Osteoblast (primary cell): ENCODE results near the gene AKAP10. TPM values are rescaled to one million over a fixed set of nuclear protein-coding genes. Genes with fewer than 3 reads are reported as not detected.

Experiments
- DNase-seq: peaks from one replicate; pipeline ENCODE4 v3.0.0; 2011; ENCODE audit warnings: low spot score, mixed read lengths; ENCODE audit not compliant: insufficient read length; ENCODE audit errors: missing footprints
- H2AFZ ChIP-seq: 2 replicates; pipeline ENCODE4 v1.6.0; 2011; ENCODE audit warnings: mild to moderate bottlenecking, low read length
- H3K27ac ChIP-seq: 2 replicates; pipeline ENCODE4 v1.5.1; 2011; ENCODE audit warnings: mild to moderate bottlenecking, low read depth, low read length, moderate library complexity
- H3K27me3 ChIP-seq: 2 replicates; pipeline ENCODE4 v1.6.0; 2012; ENCODE audit warnings: mild to moderate bottlenecking, control low read depth, inconsistent platforms, low read length, moderate library complexity; ENCODE audit not compliant: insufficient read depth
- H3K36me3 ChIP-seq: 2 replicates; pipeline ENCODE4 v1.5.1; 2011; ENCODE audit warnings: mild to moderate bottlenecking, low read length, control low read depth, moderate library complexity; ENCODE audit not compliant: insufficient read depth
- H3K4me1 ChIP-seq: 2 replicates; pipeline ENCODE4 v1.5.1; 2011; ENCODE audit warnings: mild to moderate bottlenecking, low read length, control low read depth, moderate library complexity; ENCODE audit not compliant: insufficient read depth
- H3K4me2 ChIP-seq: 2 replicates; pipeline ENCODE4 v1.6.0; 2011; ENCODE audit warnings: mild to moderate bottlenecking, low read length; ENCODE audit not compliant: insufficient read depth
- H3K4me3 ChIP-seq: fragments of 200-600 bp; sonication (generic); 3 replicates; pipeline ENCODE4 v1.5.1; 2012; ENCODE audit warnings: mild to moderate bottlenecking, low read length, inconsistent platforms; ENCODE audit not compliant: insufficient read depth
- H3K79me2 ChIP-seq: 2 replicates; pipeline ENCODE4 v1.6.0; 2012; ENCODE audit warnings: mild to moderate bottlenecking, low read length, control low read depth, inconsistent platforms; ENCODE audit not compliant: insufficient read depth
- H3K9me3 ChIP-seq: 2 replicates; pipeline ENCODE4 v1.5.1; 2011; ENCODE audit warnings: low read depth, low read length, control low read depth
- H4K20me1 ChIP-seq: 2 replicates; pipeline ENCODE4 v1.6.0; 2012; ENCODE audit warnings: mild to moderate bottlenecking, low read length, control low read depth; ENCODE audit not compliant: insufficient read depth
- CTCF ChIP-seq: IDR thresholded peaks from 2 replicates; pipeline ENCODE4 v1.5.1; 2011; ENCODE audit warnings: mild to moderate bottlenecking, low read depth, low read length, moderate library complexity; ENCODE audit errors: extremely low read depth
- total RNA-seq: library from RNA; depleted of rRNA; stranded (reverse); fragments of >200 nt; gene quantifications from 2 replicates; pipeline ENCODE4 v1.2.3, GENCODE V29; 2012

Gene AKAP10
- total RNA-seq, 1 donor = 27.5 TPM

- Histone ChIP-seq H3K79me2 (no peaks in the 10 kb centered on the region), H3K4me2 (no peak overlapping the region), H3K27me3 (no peaks in the 10 kb centered on the region), H3K27ac (no peak overlapping the region), H2AFZ (no peak overlapping the region), H3K4me1 (no peaks in the 10 kb centered on the region), H3K9me3 (no peaks in the 10 kb centered on the region), H4K20me1 (no peaks in the 10 kb centered on the region), H3K4me3 (no peak overlapping the region), H3K36me3 (no peaks in the 10 kb centered on the region)
- no peak for TF ChIP-seq CTCF
- DNase-seq = no peak
These were observed 94.0 kb downstream of the AKAP10 start for GRCh38 chr17:19883537-19884215.

DNA sequence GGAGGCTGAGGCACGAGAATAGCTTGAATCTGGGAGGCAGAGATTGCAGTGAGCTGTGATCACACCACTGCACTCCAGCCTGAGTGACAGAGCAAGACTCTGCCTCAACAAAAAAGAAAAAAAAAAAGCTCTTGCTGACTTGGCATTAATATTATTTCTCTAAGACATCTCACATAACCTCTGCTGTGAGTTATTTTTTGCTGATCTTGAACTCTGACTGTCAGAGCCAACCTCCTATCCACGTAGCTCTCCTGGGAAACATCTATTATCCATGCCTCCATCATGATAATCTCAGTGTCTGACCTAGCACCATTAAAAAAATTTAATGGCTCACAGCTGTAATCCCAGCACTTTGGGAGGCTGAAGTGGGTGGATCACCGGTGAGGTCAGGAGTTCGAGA is 97.2 kb downstream of the AKAP10 start:
- peak; percentile 65 for DNase-seq
- H3K9me3 ChIP-seq = no peaks in the 10 kb centered on the region
- no peak for TF ChIP-seq CTCF
- no peak overlapping the region for H3K4me2 ChIP-seq
- no peak overlapping the region for H3K4me3 ChIP-seq
- no peaks in the 10 kb centered on the region for H3K4me1 ChIP-seq
- no peak overlapping the region for H3K27ac ChIP-seq
- no peaks in the 10 kb centered on the region for H3K79me2 ChIP-seq
- no peak overlapping the region for H2AFZ ChIP-seq
- H3K27me3 ChIP-seq = peaks cover 11% of the 10 kb centered on the region
- no peaks in the 10 kb centered on the region for H4K20me1 ChIP-seq
- no peaks in the 10 kb centered on the region for H3K36me3 ChIP-seq

DNA sequence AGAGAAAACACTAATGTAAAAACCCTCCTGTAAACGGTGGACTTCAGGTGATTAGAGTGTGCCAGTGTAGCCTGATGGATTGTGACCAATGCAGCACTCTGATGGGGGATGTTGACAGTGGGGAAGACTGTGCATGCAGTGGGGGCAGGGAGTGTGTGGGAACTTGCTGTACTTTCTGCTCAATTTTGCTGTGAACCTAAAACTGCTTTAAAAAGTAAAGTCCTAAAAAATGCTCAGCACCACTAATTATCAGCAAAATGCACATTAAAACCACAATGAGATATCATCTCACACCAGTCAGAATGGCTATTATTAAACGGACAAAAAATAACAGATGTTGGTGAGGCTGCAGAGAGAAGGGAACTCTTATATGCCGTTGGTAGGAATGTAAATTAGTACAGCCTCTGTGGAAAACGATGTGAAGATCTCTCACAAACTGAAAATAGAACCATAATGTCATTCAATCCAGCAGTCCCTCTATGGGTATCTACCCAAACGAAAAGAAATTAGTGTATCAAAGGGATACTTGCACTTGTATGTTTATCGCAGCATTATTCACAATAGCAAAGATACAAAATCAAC is 100.2 kb downstream of the AKAP10 start:
- Histone ChIP-seq H3K4me1 (no peaks in the 10 kb centered on the region), H3K36me3 (no peaks in the 10 kb centered on the region), H2AFZ (no peak overlapping the region), H3K79me2 (no peaks in the 10 kb centered on the region), H3K4me3 (no peak overlapping the region), H4K20me1 (no peaks in the 10 kb centered on the region), H3K9me3 (no peaks in the 10 kb centered on the region), H3K27ac (no peak overlapping the region), H3K27me3 (peaks cover 11% of the 10 kb centered on the region), H3K4me2 (no peak overlapping the region)
- no peak for TF ChIP-seq CTCF
- DNase-seq = no peak

- H3K36me3 ChIP-seq = no peaks in the 10 kb centered on the region
- H2AFZ ChIP-seq = no peak overlapping the region
- H3K27ac ChIP-seq = no peak overlapping the region
- H3K27me3 ChIP-seq = peaks cover 11% of the 10 kb centered on the region
- H4K20me1 ChIP-seq = no peaks in the 10 kb centered on the region
- H3K4me1 ChIP-seq = no peaks in the 10 kb centered on the region
- no peaks in the 10 kb centered on the region for H3K9me3 ChIP-seq
- no peak for DNase-seq
- no peak for TF ChIP-seq CTCF
- no peaks in the 10 kb centered on the region for H3K79me2 ChIP-seq
- H3K4me3 ChIP-seq = no peak overlapping the region
- H3K4me2 ChIP-seq = no peak overlapping the region
These were observed 101.0 kb downstream of the AKAP10 start for GRCh38 chr17:19876529-19877161.
